Keratinocyte (primary cell): ENCODE measurements around the gene PDZRN3. TPM values are rescaled to one million over a fixed set of nuclear protein-coding genes. Genes with fewer than 3 reads are reported as not detected.

Experiments used
- DNase-seq: peaks from one replicate; pipeline ENCODE4 v3.0.0-alpha.2; 2011; ENCODE audit warnings: low read depth, missing footprints, low spot score
- FAIRE-seq: peaks from 2 replicates; lab custom pipeline; 2011; peaks lifted over from hg19 to GRCh38; lab: Jason Lieb, UNC
- H2AFZ ChIP-seq: 2 replicates; pipeline ENCODE4 v1.6.0; 2012; ENCODE audit warnings: low read length, control low read depth, inconsistent platforms; ENCODE audit not compliant: control insufficient read depth
- H3K27ac ChIP-seq: 2 replicates; pipeline ENCODE4 v1.5.1; 2011; ENCODE audit warnings: low read length; ENCODE audit not compliant: control insufficient read depth, insufficient read depth
- H3K27me3 ChIP-seq: 3 replicates; pipeline ENCODE4 v1.6.0; 2011; ENCODE audit warnings: low read length; ENCODE audit not compliant: control insufficient read depth, insufficient read depth; ENCODE audit errors: extremely low read depth
- H3K36me3 ChIP-seq, 2 experiments: 2 replicates in 1 of 2; 3 replicates in 1 of 2; pipeline ENCODE4 v1.5.1; 2011; ENCODE audit warnings: low read length in 2 of 2, mild to moderate bottlenecking in 1 of 2; ENCODE audit not compliant: control insufficient read depth in 2 of 2, insufficient read depth in 2 of 2; ENCODE audit errors: extremely low read depth in 1 of 2
- H3K4me1 ChIP-seq: 3 replicates; pipeline ENCODE4 v1.5.1; 2011; ENCODE audit warnings: low read length; ENCODE audit not compliant: control insufficient read depth, insufficient read depth; ENCODE audit errors: extremely low read depth
- H3K4me2 ChIP-seq: 3 replicates; pipeline ENCODE4 v1.6.0; 2011; ENCODE audit warnings: low read depth, low read length; ENCODE audit not compliant: control insufficient read depth, insufficient read depth; ENCODE audit errors: extremely low read depth
- H3K4me3 ChIP-seq, 3 experiments: fragments of 200-600 bp in 1 of 3; sonication (generic) in 1 of 3; 2 replicates in 2 of 3; 3 replicates in 1 of 3; pipeline ENCODE4 v1.5.1; 2011 to 2016; ENCODE audit warnings: low read length in 3 of 3, mild to moderate bottlenecking in 3 of 3, control low read depth in 2 of 3, inconsistent platforms in 1 of 3, low read depth in 1 of 3, mixed read lengths in 1 of 3, mixed run types in 1 of 3, moderate library complexity in 1 of 3; ENCODE audit not compliant: control insufficient read depth in 2 of 3, insufficient read depth in 2 of 3; ENCODE audit errors: extremely low read depth in 1 of 3
- H3K79me2 ChIP-seq: 2 replicates; pipeline ENCODE4 v1.6.0; 2012; ENCODE audit warnings: low read length; ENCODE audit not compliant: control insufficient read depth, insufficient read depth
- H3K9ac ChIP-seq: 3 replicates; pipeline ENCODE4 v1.6.0; 2011; ENCODE audit warnings: low read length; ENCODE audit not compliant: control insufficient read depth, insufficient read depth; ENCODE audit errors: extremely low read depth
- H3K9me1 ChIP-seq: 3 replicates; pipeline ENCODE4 v1.6.0; 2011; ENCODE audit warnings: low read length; ENCODE audit not compliant: control insufficient read depth, insufficient read depth; ENCODE audit errors: extremely low read depth
- H3K9me3 ChIP-seq: 2 replicates; pipeline ENCODE4 v1.5.1; 2012; ENCODE audit warnings: low read depth, low read length; ENCODE audit not compliant: control insufficient read depth
- H4K20me1 ChIP-seq: 3 replicates; pipeline ENCODE4 v1.6.0; 2011; ENCODE audit warnings: low read length; ENCODE audit not compliant: control insufficient read depth, insufficient read depth; ENCODE audit errors: extremely low read depth
- CTCF ChIP-seq, 3 experiments: IDR thresholded peaks in 1 of 3; conservative IDR thresholded peaks in 1 of 3; optimal IDR thresholded peaks in 1 of 3; 2 replicates in 2 of 3; 3 replicates in 1 of 3; pipeline versions ENCODE3 to v1.5.1; 2011; ENCODE audit warnings: low read length in 3 of 3, mild to moderate bottlenecking in 3 of 3, moderate library complexity in 2 of 3, control low read depth in 1 of 3, inconsistent platforms in 1 of 3; ENCODE audit not compliant: insufficient read depth in 2 of 3; ENCODE audit errors: extremely low read depth in 1 of 3
- EZH2 ChIP-seq: IDR thresholded peaks from one replicate; pipeline ENCODE4 v1.6.1; 2012; ENCODE audit warnings: inconsistent platforms, mild to moderate bottlenecking, low read length, moderate library complexity
- dilution Hi-C: fragments of 300-500 bp; cut with MboI; formaldehyde crosslinking; loops from one replicate; pipeline ENCODE4 v1.7.0; 2020; ENCODE audit warnings: low sequenced_read_pairs; ENCODE audit not compliant: extremely low pct_ligation_motif_present
- polyA plus RNA-seq, 5 experiments: library from polyadenylated mRNA; depleted of rRNA in 3 of 5; stranded (reverse) in 3 of 5; stranded (forward) in 1 of 5; unstranded in 1 of 5; fragments of >200 nt; gene quantifications; 1 replicate in 1 of 5; 2 replicates in 3 of 5; 3 replicates in 1 of 5; pipeline versions ENCODE4 v1.2.1 to v1.2.3, GENCODE V29; 2011 to 2012; ENCODE audit warnings: missing spikeins in 2 of 5, low read depth in 1 of 5, low replicate concordance in 1 of 5

Gene PDZRN3
- polyA plus RNA-seq, 1 donor (not counting 4 experiments of a cell fraction or from before 2014, with no cell fraction given), result not detected

- H3K9ac ChIP-seq, result no peak overlapping the region
- DNase-seq (no peak), FAIRE-seq (no peak)
- no peak overlapping the region for H3K4me2 ChIP-seq
- no peaks in the 10 kb centered on the region for H3K79me2 ChIP-seq
- peaks cover 8% of the 10 kb centered on the region for H3K4me1 ChIP-seq
- H4K20me1 ChIP-seq, result no peaks in the 10 kb centered on the region
- no peak overlapping the region for H2AFZ ChIP-seq
- dilution Hi-C loops, result no loop called here
- H3K27ac ChIP-seq, result no peak overlapping the region
- no peaks in the 10 kb centered on the region for H3K36me3 ChIP-seq
- H3K4me3 ChIP-seq, result no peak overlapping the region
- no peaks in the 10 kb centered on the region for H3K27me3 ChIP-seq
- no peaks in the 10 kb centered on the region for H3K9me1 ChIP-seq
- no peaks in the 10 kb centered on the region for H3K9me3 ChIP-seq
- TF ChIP-seq CTCF (optimal IDR thresholded peaks at IDR 0.05 in 1 of 3, IDR thresholded peaks at IDR 0.05 in 1 of 3, conservative IDR thresholded peaks at IDR 0.05 in 1 of 3; ENCODE audit: extremely low read depth in 1 of 3, insufficient read depth in 2 of 3, low read length in 3 of 3), result no peak
- no peak for TF ChIP-seq EZH2
Observed at GRCh38 chr3:73536952-73537351, 87.8 kb downstream of the PDZRN3 start.

GRCh38 chr3:73536336-73536895 is 88.3 kb downstream of the PDZRN3 start:
- Histone ChIP-seq H3K9ac (no peak overlapping the region), H3K79me2 (no peaks in the 10 kb centered on the region), H3K9me3 (no peaks in the 10 kb centered on the region), H3K36me3 (no peaks in the 10 kb centered on the region), H3K4me2 (no peak overlapping the region), H4K20me1 (no peaks in the 10 kb centered on the region), H3K27me3 (no peaks in the 10 kb centered on the region), H2AFZ (no peak overlapping the region), H3K27ac (no peak overlapping the region), H3K4me1 (peaks cover 3% of the 10 kb centered on the region), H3K4me3 (no peak overlapping the region), H3K9me1 (no peaks in the 10 kb centered on the region)
- TF ChIP-seq EZH2 (no peak), CTCF (optimal IDR thresholded peaks at IDR 0.05 in 1 of 3, IDR thresholded peaks at IDR 0.05 in 1 of 3, conservative IDR thresholded peaks at IDR 0.05 in 1 of 3; ENCODE audit: extremely low read depth in 1 of 3, insufficient read depth in 2 of 3, low read length in 3 of 3) (no peak)
- FAIRE-seq (no peak), DNase-seq (no peak)
- dilution Hi-C loops, result no loop called here
